Measurements from ENCODE around the gene SHROOM3. TPM values are rescaled to one million over a fixed set of nuclear protein-coding genes. Genes with fewer than 3 reads are reported as not detected.

Gene SHROOM3
- total RNA-seq, 1 donor, result 18.0 TPM

- no peak for TF ChIP-seq CTCF (IDR thresholded peaks at IDR 0.05; ENCODE audit: insufficient read depth, low read length)
- H3K4me3 ChIP-seq (ENCODE audit: low read depth, low read length), result no peak overlapping the region
- DNase-seq (ENCODE audit: low read depth), result peak; percentile 17
Observed at GRCh38 chr4:76515975-76516843, 81.2 kb downstream of the SHROOM3 start.

GRCh38 chr4:76518241-76518640, 83.2 kb downstream of the SHROOM3 start:
- no peak for DNase-seq (ENCODE audit: low read depth)
- no peak overlapping the region for H3K4me3 ChIP-seq (ENCODE audit: low read depth, low read length)
- TF ChIP-seq CTCF (IDR thresholded peaks at IDR 0.05; ENCODE audit: insufficient read depth, low read length), result no peak

GRCh38 chr4:76523593-76523992, 88.6 kb downstream of the SHROOM3 start:
- no peak overlapping the region for H3K4me3 ChIP-seq (ENCODE audit: low read depth, low read length)
- DNase-seq (ENCODE audit: low read depth), result no peak
- TF ChIP-seq CTCF (IDR thresholded peaks at IDR 0.05; ENCODE audit: insufficient read depth, low read length), result no peak

GRCh38 chr4:76525751-76526150, 90.7 kb downstream of the SHROOM3 start:
- H3K4me3 ChIP-seq (ENCODE audit: low read depth, low read length), result no peak overlapping the region
- no peak for TF ChIP-seq CTCF (IDR thresholded peaks at IDR 0.05; ENCODE audit: insufficient read depth, low read length)
- DNase-seq (ENCODE audit: low read depth), result no peak

- DNase-seq (ENCODE audit: low read depth), result peak; percentile 79
- no peak for TF ChIP-seq CTCF (IDR thresholded peaks at IDR 0.05; ENCODE audit: insufficient read depth, low read length)
- no peak overlapping the region for H3K4me3 ChIP-seq (ENCODE audit: low read depth, low read length)
Observed at GRCh38 chr4:76526585-76526990, 91.6 kb downstream of the SHROOM3 start.

- TF ChIP-seq CTCF (IDR thresholded peaks at IDR 0.05; ENCODE audit: insufficient read depth, low read length), result no peak
- DNase-seq (ENCODE audit: low read depth), result no peak
- no peak overlapping the region for H3K4me3 ChIP-seq (ENCODE audit: low read depth, low read length)
Observed at GRCh38 chr4:76527666-76528065, 92.6 kb downstream of the SHROOM3 start.
